IgD-negative memory B cell (primary cell): ENCODE data around the gene KCNB1. TPM values are rescaled to one million over a fixed set of nuclear protein-coding genes. Genes with fewer than 3 reads are reported as not detected.
"Not testable (repeated sequence)": the region's sequence is repeated elsewhere in the genome, so short reads cannot be mapped to it uniquely, and the experiment has no call there.

Experiments used
- H3K27ac Mint-ChIP-seq, 3 donors: one replicate each; pipeline ENCODE4 v1.8.0; 2020 to 2022; ENCODE audit warnings: mild to moderate bottlenecking in 3 of 3, mixed read lengths in 3 of 3, moderate library complexity in 1 of 3
- H3K27me3 Mint-ChIP-seq: one replicate; pipeline ENCODE4 v1.8.0; 2021; ENCODE audit warnings: mixed read lengths
- H3K36me3 Mint-ChIP-seq: one replicate; pipeline ENCODE4 v1.8.0; 2020; ENCODE audit warnings: mild to moderate bottlenecking, mixed read lengths
- H3K4me1 Mint-ChIP-seq, 3 donors: one replicate each; pipeline ENCODE4 v1.8.0; 2020 to 2022; ENCODE audit warnings: mixed read lengths in 3 of 3, mild to moderate bottlenecking in 1 of 3
- H3K4me3 Mint-ChIP-seq, 4 donors: one replicate each; pipeline ENCODE4 v1.8.0; 2020 to 2022; ENCODE audit warnings: mild to moderate bottlenecking in 4 of 4, mixed read lengths in 4 of 4, moderate library complexity in 3 of 4
- H3K9me3 Mint-ChIP-seq, 3 donors: one replicate each; pipeline ENCODE4 v1.8.0; 2020 to 2021; ENCODE audit warnings: mixed read lengths in 3 of 3, mild to moderate bottlenecking in 1 of 3
- polyA plus RNA-seq: library from polyadenylated mRNA; unstranded; fragments of 300-500 nt; fragmentation: Illumina TruSeq; gene quantifications from one replicate; pipeline ENCODE4 v1.2.3, GENCODE V29; 2021

The KCNB1 gene
- polyA plus RNA-seq, 1 donor from 2014 or later = not detected

- H3K27me3 Mint-ChIP-seq = peaks cover 32% of the 10 kb centered on the region
- H3K4me3 Mint-ChIP-seq = no peak overlapping the region
- no peaks in the 10 kb centered on the region for H3K36me3 Mint-ChIP-seq
- H3K27ac Mint-ChIP-seq = no peak overlapping the region
- no peaks in the 10 kb centered on the region for H3K9me3 Mint-ChIP-seq
- H3K4me1 Mint-ChIP-seq = peaks cover 0 to 4% (median 0%) of the 10 kb centered on the region in 3 donors
These were observed 57.9 kb downstream of the KCNB1 start for GRCh38 chr20:49424536-49424935.

- Mint-ChIP-seq H3K27me3 (peaks cover 24% of the 10 kb centered on the region), H3K4me1 (peaks cover 0 to 4% (median 0%) of the 10 kb centered on the region in 3 donors), H3K27ac (no peak overlapping the region), H3K9me3 (no peaks in the 10 kb centered on the region), H3K36me3 (no peaks in the 10 kb centered on the region), H3K4me3 (no peak overlapping the region)
These were observed 60.3 kb downstream of the KCNB1 start for GRCh38 chr20:49422161-49422560.

- H3K36me3 Mint-ChIP-seq = no peaks in the 10 kb centered on the region
- peaks cover 21% of the 10 kb centered on the region for H3K27me3 Mint-ChIP-seq
- no peaks in the 10 kb centered on the region for H3K9me3 Mint-ChIP-seq
- H3K4me1 Mint-ChIP-seq = peaks cover 0 to 3% (median 0%) of the 10 kb centered on the region in 3 donors
- no peak overlapping the region for H3K27ac Mint-ChIP-seq
- H3K4me3 Mint-ChIP-seq = no peak overlapping the region
These were observed 61.6 kb downstream of the KCNB1 start for GRCh38 chr20:49420811-49421295.

GRCh38 chr20:49420292-49420691 lies 62.2 kb downstream of the KCNB1 start:
- peaks cover 0 to 3% (median 0%) of the 10 kb centered on the region in 3 donors for H3K4me1 Mint-ChIP-seq
- H3K9me3 Mint-ChIP-seq = no peaks in the 10 kb centered on the region
- H3K27me3 Mint-ChIP-seq = peaks cover 25% of the 10 kb centered on the region
- H3K4me3 Mint-ChIP-seq = no peak overlapping the region
- H3K27ac Mint-ChIP-seq = no peak overlapping the region
- no peaks in the 10 kb centered on the region for H3K36me3 Mint-ChIP-seq

GRCh38 chr20:49419785-49420184 lies 62.7 kb downstream of the KCNB1 start:
- Mint-ChIP-seq H3K27me3 (peaks cover 28% of the 10 kb centered on the region), H3K4me1 (peaks cover 0 to 3% (median 0%) of the 10 kb centered on the region in 3 donors), H3K9me3 (no peaks in the 10 kb centered on the region), H3K27ac (no peak overlapping the region), H3K36me3 (no peaks in the 10 kb centered on the region), H3K4me3 (no peak overlapping the region)

GRCh38 chr20:49418809-49419208 lies 63.7 kb downstream of the KCNB1 start:
- no peaks in the 10 kb centered on the region for H3K9me3 Mint-ChIP-seq
- H3K27me3 Mint-ChIP-seq = peaks cover 26% of the 10 kb centered on the region
- H3K36me3 Mint-ChIP-seq = no peaks in the 10 kb centered on the region
- H3K4me1 Mint-ChIP-seq = peaks cover 0 to 3% (median 0%) of the 10 kb centered on the region in 3 donors
- no peak overlapping the region for H3K4me3 Mint-ChIP-seq
- H3K27ac Mint-ChIP-seq = peak overlapping the region in 1 of 3 donors; percentile 5

GRCh38 chr20:49417843-49418555 lies 64.5 kb downstream of the KCNB1 start:
- Mint-ChIP-seq H3K4me1 (peaks cover 0 to 2% (median 0%) of the 10 kb centered on the region in 3 donors), H3K36me3 (no peaks in the 10 kb centered on the region), H3K4me3 (no peak overlapping the region), H3K27ac (no peak overlapping the region), H3K9me3 (no peaks in the 10 kb centered on the region), H3K27me3 (peaks cover 30% of the 10 kb centered on the region)

GRCh38 chr20:49415668-49416044 lies 66.8 kb downstream of the KCNB1 start:
- Mint-ChIP-seq H3K27me3 (peaks cover 23% of the 10 kb centered on the region), H3K36me3 (no peaks in the 10 kb centered on the region), H3K4me1 (peaks cover 0 to 2% (median 0%) of the 10 kb centered on the region in 3 donors), H3K9me3 (no peaks in the 10 kb centered on the region), H3K27ac (no peak overlapping the region), H3K4me3 (no peak overlapping the region)

- Mint-ChIP-seq H3K27ac (no peak overlapping the region), H3K9me3 (no peaks in the 10 kb centered on the region), H3K27me3 (peaks cover 19% of the 10 kb centered on the region), H3K4me1 (peaks cover 0 to 2% (median 0%) of the 10 kb centered on the region in 3 donors), H3K36me3 (no peaks in the 10 kb centered on the region), H3K4me3 (no peak overlapping the region)
These were observed 67.3 kb downstream of the KCNB1 start for GRCh38 chr20:49415005-49415667.

GRCh38 chr20:49413677-49414076 lies 68.8 kb downstream of the KCNB1 start:
- Mint-ChIP-seq H3K4me1 (peaks cover 0 to 2% (median 0%) of the 10 kb centered on the region in 3 donors), H3K27ac (no peak overlapping the region), H3K9me3 (no peaks in the 10 kb centered on the region), H3K36me3 (no peaks in the 10 kb centered on the region), H3K27me3 (peaks cover 23% of the 10 kb centered on the region), H3K4me3 (no peak overlapping the region)

- H3K27ac Mint-ChIP-seq = no peak overlapping the region
- H3K4me3 Mint-ChIP-seq = no peak overlapping the region
- peaks cover 0 to 2% (median 0%) of the 10 kb centered on the region in 3 donors for H3K4me1 Mint-ChIP-seq
- H3K36me3 Mint-ChIP-seq = no peaks in the 10 kb centered on the region
- H3K9me3 Mint-ChIP-seq = no peaks in the 10 kb centered on the region
- H3K27me3 Mint-ChIP-seq = peaks cover 26% of the 10 kb centered on the region
These were observed 69.5 kb downstream of the KCNB1 start for GRCh38 chr20:49412953-49413352.

GRCh38 chr20:49412254-49412653 lies 70.2 kb downstream of the KCNB1 start:
- no peak overlapping the region for H3K27ac Mint-ChIP-seq
- H3K36me3 Mint-ChIP-seq = no peaks in the 10 kb centered on the region
- no peaks in the 10 kb centered on the region for H3K9me3 Mint-ChIP-seq
- H3K4me3 Mint-ChIP-seq = no peak overlapping the region
- H3K4me1 Mint-ChIP-seq = peaks cover 0 to 2% (median 0%) of the 10 kb centered on the region in 3 donors
- peaks cover 26% of the 10 kb centered on the region for H3K27me3 Mint-ChIP-seq

GRCh38 chr20:49411221-49411925 lies 71.1 kb downstream of the KCNB1 start:
- Mint-ChIP-seq H3K36me3 (no peaks in the 10 kb centered on the region), H3K4me1 (peaks cover 0 to 2% (median 0%) of the 10 kb centered on the region in 3 donors), H3K27ac (no peak overlapping the region), H3K4me3 (no peak overlapping the region), H3K27me3 (peaks cover 27% of the 10 kb centered on the region), H3K9me3 (no peaks in the 10 kb centered on the region)

GRCh38 chr20:49409975-49410621 lies 72.4 kb downstream of the KCNB1 start:
- H3K4me3 Mint-ChIP-seq, H3K36me3 Mint-ChIP-seq, H3K9me3 Mint-ChIP-seq, H3K27ac Mint-ChIP-seq, H3K4me1 Mint-ChIP-seq: not testable (repeated sequence)
- H3K27me3 Mint-ChIP-seq = peaks cover 18% of the 10 kb centered on the region
